ENCODE results near the gene MYOM3. TPM values are rescaled to one million over a fixed set of nuclear protein-coding genes. Genes with fewer than 3 reads are reported as not detected.

MYOM3 gene
- total RNA-seq, 1 experiment from 2014 or later: 0.05 TPM

DNA sequence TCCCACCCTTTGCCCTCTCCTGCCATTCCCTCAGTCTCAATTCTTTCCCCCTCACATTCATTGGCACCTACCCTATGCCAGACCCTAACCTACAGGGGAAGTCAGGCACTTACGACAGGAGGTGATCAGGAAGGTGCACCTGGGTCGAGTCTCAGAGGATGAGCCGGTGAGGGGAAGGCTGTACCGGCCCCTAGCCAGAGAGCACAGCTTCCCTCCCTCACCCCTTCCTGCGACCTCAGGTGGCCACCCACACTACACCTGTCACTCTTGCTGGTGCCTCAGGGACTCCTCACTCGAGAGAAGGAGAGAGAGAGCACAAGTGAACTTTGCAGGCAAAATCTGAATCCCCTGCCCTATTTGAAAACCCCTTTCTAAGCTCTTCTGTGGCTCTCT lies 1.7 kb upstream of the MYOM3 start:
- H3K27ac ChIP-seq (ENCODE audit: low read length): no peak overlapping the region
- BruUV-seq (replicated peaks): no TSS peak
- no peaks in the 10 kb centered on the region for H3K27me3 ChIP-seq (ENCODE audit: control insufficient read depth, insufficient read depth, low read length)
- TF ChIP-seq TCF7L2 (IDR thresholded peaks at IDR 0.05; ENCODE audit: low read depth, low read length): no peak
- TF ChIP-seq, protein P1, sequence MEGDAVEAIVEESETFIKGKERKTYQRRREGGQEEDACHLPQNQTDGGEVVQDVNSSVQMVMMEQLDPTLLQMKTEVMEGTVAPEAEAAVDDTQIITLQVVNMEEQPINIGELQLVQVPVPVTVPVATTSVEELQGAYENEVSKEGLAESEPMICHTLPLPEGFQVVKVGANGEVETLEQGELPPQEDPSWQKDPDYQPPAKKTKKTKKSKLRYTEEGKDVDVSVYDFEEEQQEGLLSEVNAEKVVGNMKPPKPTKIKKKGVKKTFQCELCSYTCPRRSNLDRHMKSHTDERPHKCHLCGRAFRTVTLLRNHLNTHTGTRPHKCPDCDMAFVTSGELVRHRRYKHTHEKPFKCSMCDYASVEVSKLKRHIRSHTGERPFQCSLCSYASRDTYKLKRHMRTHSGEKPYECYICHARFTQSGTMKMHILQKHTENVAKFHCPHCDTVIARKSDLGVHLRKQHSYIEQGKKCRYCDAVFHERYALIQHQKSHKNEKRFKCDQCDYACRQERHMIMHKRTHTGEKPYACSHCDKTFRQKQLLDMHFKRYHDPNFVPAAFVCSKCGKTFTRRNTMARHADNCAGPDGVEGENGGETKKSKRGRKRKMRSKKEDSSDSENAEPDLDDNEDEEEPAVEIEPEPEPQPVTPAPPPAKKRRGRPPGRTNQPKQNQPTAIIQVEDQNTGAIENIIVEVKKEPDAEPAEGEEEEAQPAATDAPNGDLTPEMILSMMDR (IDR thresholded peaks at IDR 0.05): no peak
- no peak for TF ChIP-seq POLR2AphosphoS5 (IDR thresholded peaks at IDR 0.05; ENCODE audit: low read depth, low read length)
- TF ChIP-seq SIN3A (IDR thresholded peaks at IDR 0.05; ENCODE audit: borderline replicate concordance, insufficient read depth, low read depth, low read length): no peak
- TF ChIP-seq, protein P2, sequence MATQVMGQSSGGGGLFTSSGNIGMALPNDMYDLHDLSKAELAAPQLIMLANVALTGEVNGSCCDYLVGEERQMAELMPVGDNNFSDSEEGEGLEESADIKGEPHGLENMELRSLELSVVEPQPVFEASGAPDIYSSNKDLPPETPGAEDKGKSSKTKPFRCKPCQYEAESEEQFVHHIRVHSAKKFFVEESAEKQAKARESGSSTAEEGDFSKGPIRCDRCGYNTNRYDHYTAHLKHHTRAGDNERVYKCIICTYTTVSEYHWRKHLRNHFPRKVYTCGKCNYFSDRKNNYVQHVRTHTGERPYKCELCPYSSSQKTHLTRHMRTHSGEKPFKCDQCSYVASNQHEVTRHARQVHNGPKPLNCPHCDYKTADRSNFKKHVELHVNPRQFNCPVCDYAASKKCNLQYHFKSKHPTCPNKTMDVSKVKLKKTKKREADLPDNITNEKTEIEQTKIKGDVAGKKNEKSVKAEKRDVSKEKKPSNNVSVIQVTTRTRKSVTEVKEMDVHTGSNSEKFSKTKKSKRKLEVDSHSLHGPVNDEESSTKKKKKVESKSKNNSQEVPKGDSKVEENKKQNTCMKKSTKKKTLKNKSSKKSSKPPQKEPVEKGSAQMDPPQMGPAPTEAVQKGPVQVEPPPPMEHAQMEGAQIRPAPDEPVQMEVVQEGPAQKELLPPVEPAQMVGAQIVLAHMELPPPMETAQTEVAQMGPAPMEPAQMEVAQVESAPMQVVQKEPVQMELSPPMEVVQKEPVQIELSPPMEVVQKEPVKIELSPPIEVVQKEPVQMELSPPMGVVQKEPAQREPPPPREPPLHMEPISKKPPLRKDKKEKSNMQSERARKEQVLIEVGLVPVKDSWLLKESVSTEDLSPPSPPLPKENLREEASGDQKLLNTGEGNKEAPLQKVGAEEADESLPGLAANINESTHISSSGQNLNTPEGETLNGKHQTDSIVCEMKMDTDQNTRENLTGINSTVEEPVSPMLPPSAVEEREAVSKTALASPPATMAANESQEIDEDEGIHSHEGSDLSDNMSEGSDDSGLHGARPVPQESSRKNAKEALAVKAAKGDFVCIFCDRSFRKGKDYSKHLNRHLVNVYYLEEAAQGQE (IDR thresholded peaks at IDR 0.05; ENCODE audit: insufficient read depth in 1 of 2, low read depth in 2 of 2, low read length in 1 of 2): no peak
- ATAC-seq: no peak
- intact Hi-C loops (cut with micrococcal nuclease; ENCODE audit: unreplicated experiment) (loop anchor here (5.0 kb wide), 1 partner anchor 41 kb away; no protein-coding TSS in a partner anchor), in situ Hi-C loops (cut with HindIII; ENCODE audit: low pct_unique_long_range_greater_than_20kb, low sequenced_read_pairs) (no loop called here)
- H3K36me3 ChIP-seq (ENCODE audit: control insufficient read depth, insufficient read depth, low read length): no peaks in the 10 kb centered on the region; the same call in 1 of the 2 replicates
- H3K9me3 ChIP-seq (ENCODE audit: control insufficient read depth, insufficient read depth, low read depth, low read length): no peaks in the 10 kb centered on the region
- POLR2A ChIA-PET: no interaction called here
- H3K4me1 ChIP-seq (ENCODE audit: control insufficient read depth, insufficient read depth, low read length): peaks cover 13% of the 10 kb centered on the region
- DNase-seq (ENCODE audit: low read depth, low spot score): no peak
- no peak overlapping the region for H3K4me3 ChIP-seq (ENCODE audit: low read depth in 2 of 2, low read length in 2 of 2)
- CTCF ChIA-PET: no interaction called here

DNA sequence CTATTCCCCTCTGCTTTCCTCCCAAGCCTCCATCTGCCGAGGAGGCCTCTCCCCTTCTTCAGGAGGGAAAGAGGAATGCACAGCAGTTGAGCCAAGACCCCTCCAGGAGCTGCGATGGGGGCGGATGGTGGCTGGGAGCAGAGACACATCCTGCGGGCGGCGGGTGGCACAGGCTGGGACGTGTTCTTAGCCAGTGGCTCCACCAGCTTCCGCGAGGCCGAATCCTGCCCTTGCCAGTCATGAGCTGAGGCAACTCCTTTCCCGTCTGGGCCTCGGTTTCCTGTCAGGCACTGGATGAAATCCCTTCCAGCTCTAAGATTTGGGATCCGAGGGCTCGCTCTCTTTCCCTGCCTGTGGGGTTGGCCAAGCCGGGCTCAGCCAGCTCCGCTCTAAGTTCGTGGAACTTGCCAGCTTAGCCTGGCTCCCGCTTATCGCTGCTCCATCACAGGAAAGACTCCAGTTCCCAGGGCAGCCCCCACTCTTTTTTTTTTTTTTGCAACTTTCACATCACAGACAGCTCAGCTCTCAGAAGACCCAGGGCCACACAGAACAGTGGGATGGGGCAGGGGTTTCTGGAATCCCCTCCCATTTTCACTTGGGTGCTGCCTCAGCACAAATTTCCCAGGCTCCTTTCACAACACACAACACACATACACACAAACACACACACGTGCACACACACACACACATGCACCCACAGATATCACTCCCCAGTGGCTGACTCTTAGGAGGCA lies 506 bp downstream of the MYOM3 start:
- DNase-seq (ENCODE audit: low read depth, low spot score): no peak
- in situ Hi-C loops (cut with HindIII; ENCODE audit: low pct_unique_long_range_greater_than_20kb, low sequenced_read_pairs) (no loop called here), intact Hi-C loops (cut with micrococcal nuclease; ENCODE audit: unreplicated experiment) (loop anchor here (5.0 kb wide), 1 partner anchor 39 kb away; no protein-coding TSS in a partner anchor)
- TF ChIP-seq SIN3A (IDR thresholded peaks at IDR 0.05; ENCODE audit: borderline replicate concordance, insufficient read depth, low read depth, low read length) (no peak), TCF7L2 (IDR thresholded peaks at IDR 0.05; ENCODE audit: low read depth, low read length) (no peak), POLR2AphosphoS5 (IDR thresholded peaks at IDR 0.05; ENCODE audit: low read depth, low read length) (no peak)
- TF ChIP-seq, protein P1 (IDR thresholded peaks at IDR 0.05): no peak
- TF ChIP-seq, protein P2 (IDR thresholded peaks at IDR 0.05; ENCODE audit: insufficient read depth in 1 of 2, low read depth in 2 of 2, low read length in 1 of 2): no peak
- peaks cover 28% of the 10 kb centered on the region for H3K4me1 ChIP-seq (ENCODE audit: control insufficient read depth, insufficient read depth, low read length)
- BruUV-seq (replicated peaks): no TSS peak
- ChIA-PET POLR2A (no interaction called here), CTCF (interaction anchor here (0.5 to 1.3 kb wide), 6 partner anchors 12 to 333 kb away, joined by 3 to 5 read pairs (median 3); partner anchors contain the start of gene PITHD1)
- H3K9me3 ChIP-seq (ENCODE audit: control insufficient read depth, insufficient read depth, low read depth, low read length): no peaks in the 10 kb centered on the region
- no peak overlapping the region for H3K27ac ChIP-seq (ENCODE audit: low read length)
- no peaks in the 10 kb centered on the region; the same call in 1 of the 2 replicates for H3K36me3 ChIP-seq (ENCODE audit: control insufficient read depth, insufficient read depth, low read length)
- no peak overlapping the region for H3K4me3 ChIP-seq (ENCODE audit: low read depth in 2 of 2, low read length in 2 of 2)
- no peaks in the 10 kb centered on the region for H3K27me3 ChIP-seq (ENCODE audit: control insufficient read depth, insufficient read depth, low read length)
- ATAC-seq: no peak
